Measurements from ENCODE around the gene DBR1.

The DBR1 gene
- 50.0 to 65.2 (median 64.6) reads per million in 3 experiments for total RNA-seq

GRCh38 chr3:138174421-138175131 lies at the start of gene DBR1:
DBR1 (minus strand) TSS chr3:138174921; CDS start chr3:138174795, 126 bp downstream.
- DNase-seq = peak; percentile 78

- no peak for DNase-seq
Observed at GRCh38 chr3:138222942-138223287, 48.2 kb upstream of the DBR1 start.

- DNase-seq = no peak
Observed at GRCh38 chr3:138222131-138222941, 47.6 kb upstream of the DBR1 start.

GRCh38 chr3:138220788-138221187 lies 46.1 kb upstream of the DBR1 start:
- no peak for DNase-seq

- DNase-seq = no peak
Observed at GRCh38 chr3:138220242-138220641, 45.5 kb upstream of the DBR1 start.

GRCh38 chr3:138219255-138219654 lies 44.5 kb upstream of the DBR1 start:
- no peak for DNase-seq

GRCh38 chr3:138213398-138214085 lies 38.8 kb upstream of the DBR1 start:
- no peak for DNase-seq

GRCh38 chr3:138210528-138210927 lies 35.8 kb upstream of the DBR1 start:
- DNase-seq = no peak

GRCh38 chr3:138206196-138206595 lies 31.5 kb upstream of the DBR1 start:
- no peak for DNase-seq

- no peak for DNase-seq
Observed at GRCh38 chr3:138205527-138205926, 30.8 kb upstream of the DBR1 start.

GRCh38 chr3:138203938-138204337 lies 29.2 kb upstream of the DBR1 start:
- DNase-seq = no peak

- no peak for DNase-seq
Observed at GRCh38 chr3:138202945-138203701, 28.4 kb upstream of the DBR1 start.

GRCh38 chr3:138200424-138200823 lies 25.7 kb upstream of the DBR1 start:
- DNase-seq = no peak

GRCh38 chr3:138199851-138200250 lies 25.1 kb upstream of the DBR1 start:
- no peak for DNase-seq

- no peak for DNase-seq
Observed at GRCh38 chr3:138197524-138197923, 22.8 kb upstream of the DBR1 start.

GRCh38 chr3:138197058-138197457 lies 22.3 kb upstream of the DBR1 start:
- DNase-seq = no peak

- DNase-seq = no peak
Observed at GRCh38 chr3:138196023-138196422, 21.3 kb upstream of the DBR1 start.

- DNase-seq = no peak
Observed at GRCh38 chr3:138195481-138195880, 20.8 kb upstream of the DBR1 start.

GRCh38 chr3:138188013-138188730 lies 13.5 kb upstream of the DBR1 start:
- peak; percentile 39 for DNase-seq

- no peak for DNase-seq
Observed at GRCh38 chr3:138187296-138188012, 12.7 kb upstream of the DBR1 start, which contains the start of gene ARMC8. ARMC8 (plus strand) TSS chr3:138187301; CDS start chr3:138187555, 254 bp downstream.

GRCh38 chr3:138186803-138187295 lies 12.1 kb upstream of the DBR1 start:
- DNase-seq = peak; percentile 87
